HL-60 (cell line): Measurements from ENCODE around the gene HSP90B1.

Source experiments
- DNase-seq, 2 experiments: peaks; one replicate each; pipeline ENCODE4 v3.0.0-alpha.2; 2010 to 2020; ENCODE audit warnings: low read depth in 1 of 2, low spot score in 1 of 2
- H3K27ac ChIP-seq: fragments of 250-450 bp; sonication (Bioruptor Pico); replicated peaks from 2 replicates; pipeline ENCODE4 v1.5.1; 2020; ENCODE audit warnings: mild to moderate bottlenecking, moderate library complexity
- H3K27me3 ChIP-seq: fragments of 250-450 bp; sonication (Bioruptor Pico); 2 replicates; pipeline ENCODE4 v1.5.1; 2021; ENCODE audit warnings: mild to moderate bottlenecking, moderate library complexity; ENCODE audit not compliant: insufficient read depth, poor library complexity, severe bottlenecking
- H3K4me3 ChIP-seq: replicated peaks from 2 replicates; pipeline ENCODE4 v1.5.1; 2011; ENCODE audit warnings: mild to moderate bottlenecking, control low read depth, low read length; ENCODE audit not compliant: insufficient read depth
- CTCF ChIP-seq: IDR thresholded peaks from one replicate; pipeline ENCODE4 v1.5.1; 2011; ENCODE audit warnings: low read length, control low read depth, inconsistent platforms; ENCODE audit not compliant: insufficient read depth
- GABPA ChIP-seq: IDR thresholded peaks from 2 replicates; pipeline ENCODE4 v1.6.1; 2012; ENCODE audit warnings: low read depth
- POLR2AphosphoS5 ChIP-seq: IDR thresholded peaks from 2 replicates; pipeline ENCODE4 v1.6.1; 2012; ENCODE audit warnings: low read depth
- REST ChIP-seq: IDR thresholded peaks from 2 replicates; pipeline ENCODE4 v1.6.1; 2012; ENCODE audit warnings: low read depth; ENCODE audit not compliant: insufficient replicate concordance
- SPI1 ChIP-seq: IDR thresholded peaks from 2 replicates; pipeline ENCODE4 v1.6.1; 2012; ENCODE audit warnings: low read depth, mild to moderate bottlenecking, borderline replicate concordance

The HSP90B1 gene

GRCh38 chr12:103930787-103931735 is 851 bp downstream of the HSP90B1 start:
- Histone ChIP-seq H3K4me3 (peak overlapping the region; percentile 87), H3K27me3 (no peaks in the 10 kb centered on the region), H3K27ac (peak overlapping the region; percentile 93)
- TF ChIP-seq GABPA, result no peak
- no peak for TF ChIP-seq REST
- no peak for TF ChIP-seq CTCF
- no peak for TF ChIP-seq POLR2AphosphoS5
- TF ChIP-seq SPI1, result no peak; the same call in 1 of the 2 replicates
- DNase-seq, result peak in 1 of 2 experiments; percentile 37

GRCh38 chr12:103933237-103933636 is 3.0 kb downstream of the HSP90B1 start:
- Histone ChIP-seq H3K4me3 (no peak overlapping the region), H3K27me3 (no peaks in the 10 kb centered on the region), H3K27ac (no peak overlapping the region)
- no peak for DNase-seq
- no peak for TF ChIP-seq POLR2AphosphoS5
- no peak for TF ChIP-seq GABPA
- no peak for TF ChIP-seq CTCF
- no peak for TF ChIP-seq SPI1
- no peak for TF ChIP-seq REST

GRCh38 chr12:103936679-103937078 is 6.5 kb downstream of the HSP90B1 start:
- H3K4me3 ChIP-seq, result no peak overlapping the region
- H3K27ac ChIP-seq, result no peak overlapping the region
- no peak for DNase-seq
- H3K27me3 ChIP-seq, result no peaks in the 10 kb centered on the region
- no peak for TF ChIP-seq POLR2AphosphoS5
- TF ChIP-seq CTCF, result no peak
- no peak for TF ChIP-seq REST
- TF ChIP-seq GABPA, result no peak
- TF ChIP-seq SPI1, result no peak
